ENCODE results near the gene SLC6A18. TPM values are rescaled to one million over a fixed set of nuclear protein-coding genes. Genes with fewer than 3 reads are reported as not detected.

The SLC6A18 gene
- total and polyA plus RNA-seq, 5 donors from 2014 or later, result not detected

DNA sequence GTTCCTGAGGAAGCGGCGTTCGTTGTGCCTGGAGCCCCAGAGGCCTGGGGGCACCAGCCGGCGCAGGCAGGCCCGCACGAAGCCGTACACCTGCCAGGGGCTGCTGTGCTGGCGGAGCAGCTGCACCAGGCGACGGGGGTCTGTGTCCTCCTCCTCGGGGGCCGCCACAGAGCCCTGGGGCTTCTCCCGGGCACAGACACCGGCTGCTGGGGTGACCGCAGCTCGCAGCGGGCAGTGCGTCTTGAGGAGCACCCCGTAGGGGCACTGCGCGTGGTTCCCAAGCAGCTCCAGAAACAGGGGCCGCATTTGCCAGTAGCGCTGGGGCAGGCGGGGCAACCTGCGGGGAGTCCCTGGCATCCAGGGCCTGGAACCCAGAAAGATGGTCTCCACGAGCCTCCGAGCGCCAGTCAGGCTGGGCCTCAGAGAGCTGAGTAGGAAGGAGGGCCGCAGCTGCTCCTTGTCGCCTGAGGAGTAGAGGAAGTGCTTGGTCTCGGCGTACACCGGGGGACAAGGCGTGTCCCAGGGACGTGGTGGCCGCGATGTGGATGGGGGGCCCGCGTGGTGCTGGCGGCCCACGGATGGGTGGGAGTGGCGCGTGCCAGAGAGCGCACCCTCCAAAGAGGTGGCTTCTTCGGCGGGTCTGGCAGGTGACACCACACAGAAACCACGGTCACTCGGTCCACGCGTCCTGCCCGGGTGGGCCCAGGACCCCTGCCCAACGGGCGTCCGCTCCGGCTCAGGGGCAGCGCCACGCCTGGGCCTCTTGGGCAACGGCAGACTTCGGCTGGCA is 68.4 kb downstream of the SLC6A18 start:
- H3K4me3 ChIP-seq (ENCODE audit: low read depth, low read length), result no peak overlapping the region
- ATAC-seq (ENCODE audit: low read depth in 2 of 2) (no peak), DNase-seq (no peak)
- Mint-ChIP-seq H3K4me3 (peak overlapping the region in 2 of 4 donors; percentile 50 to 68), H3K9me3 (no peaks in the 10 kb centered on the region), H3K36me3 (no peaks in the 10 kb centered on the region), H3K27me3 (no peaks in the 10 kb centered on the region), H3K27ac (no peak overlapping the region), H3K4me1 (peaks cover 0 to 10% (median 7%) of the 10 kb centered on the region in 4 donors)
- H3K27ac ChIP-seq (ENCODE audit: insufficient read depth, low read length, poor library complexity, severe bottlenecking), result no peak overlapping the region
- no peaks in the 10 kb centered on the region for H3K36me3 ChIP-seq (ENCODE audit: control insufficient read depth, insufficient read depth, low read length)
- no peaks in the 10 kb centered on the region for H3K27me3 ChIP-seq (ENCODE audit: control insufficient read depth, insufficient read depth, low read length)
- H3K4me1 ChIP-seq (ENCODE audit: control insufficient read depth, insufficient read depth, low read length, poor library complexity, severe bottlenecking), result peaks cover 13% of the 10 kb centered on the region
- no peaks in the 10 kb centered on the region for H3K9me3 ChIP-seq (ENCODE audit: control insufficient read depth in 2 of 2, low read length in 2 of 2)

DNA sequence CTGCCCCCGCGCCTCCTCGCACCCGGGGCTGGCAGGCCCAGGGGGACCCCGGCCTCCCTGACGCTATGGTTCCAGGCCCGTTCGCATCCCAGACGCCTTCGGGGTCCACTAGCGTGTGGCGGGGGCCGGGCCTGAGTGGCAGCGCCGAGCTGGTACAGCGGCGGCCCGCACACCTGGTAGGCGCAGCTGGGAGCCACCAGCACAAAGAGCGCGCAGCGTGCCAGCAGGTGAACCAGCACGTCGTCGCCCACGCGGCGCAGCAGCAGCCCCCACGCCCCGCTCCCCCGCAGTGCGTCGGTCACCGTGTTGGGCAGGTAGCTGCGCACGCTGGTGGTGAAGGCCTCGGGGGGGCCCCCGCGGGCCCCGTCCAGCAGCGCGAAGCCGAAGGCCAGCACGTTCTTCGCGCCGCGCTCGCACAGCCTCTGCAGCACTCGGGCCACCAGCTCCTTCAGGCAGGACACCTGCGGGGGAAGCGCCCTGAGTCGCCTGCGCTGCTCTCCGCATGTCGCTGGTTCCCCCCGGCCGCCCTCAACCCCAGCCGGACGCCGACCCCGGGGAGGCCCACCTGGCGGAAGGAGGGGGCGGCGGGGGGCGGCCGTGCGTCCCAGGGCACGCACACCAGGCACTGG is 69.1 kb downstream of the SLC6A18 start:
- Histone ChIP-seq H3K9me3 (ENCODE audit: control insufficient read depth in 2 of 2, low read length in 2 of 2) (no peaks in the 10 kb centered on the region), H3K27ac (ENCODE audit: insufficient read depth, low read length, poor library complexity, severe bottlenecking) (no peak overlapping the region), H3K4me1 (ENCODE audit: control insufficient read depth, insufficient read depth, low read length, poor library complexity, severe bottlenecking) (peaks cover 13% of the 10 kb centered on the region), H3K36me3 (ENCODE audit: control insufficient read depth, insufficient read depth, low read length) (no peaks in the 10 kb centered on the region), H3K27me3 (ENCODE audit: control insufficient read depth, insufficient read depth, low read length) (no peaks in the 10 kb centered on the region), H3K4me3 (ENCODE audit: low read depth, low read length) (no peak overlapping the region)
- Mint-ChIP-seq H3K4me1 (peaks cover 0 to 10% (median 7%) of the 10 kb centered on the region in 4 donors), H3K36me3 (no peaks in the 10 kb centered on the region), H3K27me3 (no peaks in the 10 kb centered on the region), H3K9me3 (no peaks in the 10 kb centered on the region), H3K27ac (no peak overlapping the region), H3K4me3 (no peak overlapping the region)
- DNase-seq (no peak), ATAC-seq (ENCODE audit: low read depth in 2 of 2) (no peak)

DNA sequence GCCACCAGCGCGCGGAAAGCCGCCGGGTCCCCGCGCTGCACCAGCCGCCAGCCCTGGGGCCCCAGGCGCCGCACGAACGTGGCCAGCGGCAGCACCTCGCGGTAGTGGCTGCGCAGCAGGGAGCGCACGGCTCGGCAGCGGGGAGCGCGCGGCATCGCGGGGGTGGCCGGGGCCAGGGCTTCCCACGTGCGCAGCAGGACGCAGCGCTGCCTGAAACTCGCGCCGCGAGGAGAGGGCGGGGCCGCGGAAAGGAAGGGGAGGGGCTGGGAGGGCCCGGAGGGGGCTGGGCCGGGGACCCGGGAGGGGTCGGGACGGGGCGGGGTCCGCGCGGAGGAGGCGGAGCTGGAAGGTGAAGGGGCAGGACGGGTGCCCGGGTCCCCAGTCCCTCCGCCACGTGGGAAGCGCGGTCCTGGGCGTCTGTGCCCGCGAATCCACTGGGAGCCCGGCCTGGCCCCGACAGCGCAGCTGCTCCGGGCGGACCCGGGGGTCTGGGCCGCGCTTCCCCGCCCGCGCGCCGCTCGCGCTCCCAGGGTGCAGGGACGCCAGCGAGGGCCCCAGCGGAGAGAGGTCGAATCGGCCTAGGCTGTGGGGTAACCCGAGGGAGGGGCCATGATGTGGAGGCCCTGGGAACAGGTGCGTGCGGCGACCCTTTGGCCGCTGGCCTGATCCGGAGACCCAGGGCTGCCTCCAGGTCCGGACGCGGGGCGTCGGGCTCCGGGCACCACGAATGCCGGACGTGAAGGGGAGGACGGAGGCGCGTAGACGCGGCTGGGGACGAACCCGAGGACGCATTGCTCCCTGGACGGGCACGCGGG is 69.9 kb downstream of the SLC6A18 start, which contains the start of gene TERT:
Gene TERT, minus strand, starts transcription at position 234 of the 815 bp plus-strand sequence. Its CDS starts 79 bp downstream, at position 155.
- H3K4me3 ChIP-seq (ENCODE audit: low read depth, low read length), result no peak within 1 kb of the TSS
- no peaks in the 10 kb centered on the region for H3K27me3 ChIP-seq (ENCODE audit: control insufficient read depth, insufficient read depth, low read length)
- no peaks in the 10 kb centered on the region for H3K9me3 ChIP-seq (ENCODE audit: control insufficient read depth in 2 of 2, low read length in 2 of 2)
- Mint-ChIP-seq H3K4me3 (peak within 1 kb of the TSS in 2 of 4 donors; percentile 22 to 72), H3K4me1 (peaks cover 0 to 10% (median 7%) of the 10 kb centered on the region in 4 donors), H3K36me3 (no peaks in the 10 kb centered on the region), H3K27me3 (no peaks in the 10 kb centered on the region), H3K9me3 (no peaks in the 10 kb centered on the region), H3K27ac (no peak within 1 kb of the TSS)
- peaks cover 13% of the 10 kb centered on the region for H3K4me1 ChIP-seq (ENCODE audit: control insufficient read depth, insufficient read depth, low read length, poor library complexity, severe bottlenecking)
- peak; percentile 68 to 72 for ATAC-seq (ENCODE audit: low read depth in 2 of 2)
- no peak within 1 kb of the TSS for H3K27ac ChIP-seq (ENCODE audit: insufficient read depth, low read length, poor library complexity, severe bottlenecking)
- H3K36me3 ChIP-seq (ENCODE audit: control insufficient read depth, insufficient read depth, low read length), result no peaks in the 10 kb centered on the region
- DNase-seq, result peak; percentile 61 to 73 (median 64)

DNA sequence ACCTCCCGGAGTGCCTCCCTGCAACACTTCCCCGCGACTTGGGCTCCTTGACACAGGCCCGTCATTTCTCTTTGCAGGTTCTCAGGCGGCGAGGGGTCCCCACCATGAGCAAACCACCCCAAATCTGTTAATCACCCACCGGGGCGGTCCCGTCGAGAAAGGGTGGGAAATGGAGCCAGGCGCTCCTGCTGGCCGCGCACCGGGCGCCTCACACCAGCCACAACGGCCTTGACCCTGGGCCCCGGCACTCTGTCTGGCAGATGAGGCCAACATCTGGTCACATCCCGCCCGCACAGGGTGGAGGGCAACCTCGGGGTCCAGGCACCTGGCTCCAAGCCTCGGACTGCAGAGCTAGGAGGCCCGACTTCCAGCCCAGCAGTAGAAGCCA is 70.5 kb downstream of the SLC6A18 start:
- Histone ChIP-seq H3K36me3 (ENCODE audit: control insufficient read depth, insufficient read depth, low read length) (no peaks in the 10 kb centered on the region), H3K9me3 (ENCODE audit: control insufficient read depth in 2 of 2, low read length in 2 of 2) (no peaks in the 10 kb centered on the region), H3K4me3 (ENCODE audit: low read depth, low read length) (no peak overlapping the region), H3K27me3 (ENCODE audit: control insufficient read depth, insufficient read depth, low read length) (no peaks in the 10 kb centered on the region), H3K27ac (ENCODE audit: insufficient read depth, low read length, poor library complexity, severe bottlenecking) (no peak overlapping the region), H3K4me1 (ENCODE audit: control insufficient read depth, insufficient read depth, low read length, poor library complexity, severe bottlenecking) (peaks cover 13% of the 10 kb centered on the region)
- Mint-ChIP-seq H3K4me3 (peak overlapping the region in 2 of 4 donors; percentile 22 to 72), H3K36me3 (no peaks in the 10 kb centered on the region), H3K27me3 (no peaks in the 10 kb centered on the region), H3K9me3 (no peaks in the 10 kb centered on the region), H3K4me1 (peaks cover 0 to 10% (median 7%) of the 10 kb centered on the region in 4 donors), H3K27ac (no peak overlapping the region)
- ATAC-seq (ENCODE audit: low read depth in 2 of 2) (no peak), DNase-seq (no peak)

Other genes with a start within 250 kb of the SLC6A18 start
- not detected for gene NKD2, start 216.6 kb upstream of the SLC6A18 start, total RNA-seq
- gene NKD2, start 216.6 kb upstream of the SLC6A18 start, polyA plus RNA-seq, result not detected
- gene SLC12A7, start 113.3 kb upstream of the SLC6A18 start, total RNA-seq, result 10.9 TPM
- gene SLC12A7, start 113.3 kb upstream of the SLC6A18 start, polyA plus RNA-seq, result 10 to 100 TPM in 1 of 4 donors, 1 to 10 TPM in 3; 2.2 to 16.0 (median 6.8) TPM
- gene SLC6A19, start 23.8 kb upstream of the SLC6A18 start, total RNA-seq, result not detected
- gene SLC6A19, start 23.8 kb upstream of the SLC6A18 start, polyA plus RNA-seq, result not detected
- 0.22 TPM for gene TERT, start 69.7 kb downstream of the SLC6A18 start, total RNA-seq
- gene TERT, start 69.7 kb downstream of the SLC6A18 start, polyA plus RNA-seq, result not detected
- 104 TPM for gene CLPTM1L, start 119.7 kb downstream of the SLC6A18 start, total RNA-seq
- gene CLPTM1L, start 119.7 kb downstream of the SLC6A18 start, polyA plus RNA-seq, result 10 to 100 TPM; 25.3 to 60.8 (median 46.2) TPM
- not detected for gene SLC6A3, start 220.1 kb downstream of the SLC6A18 start, total RNA-seq
- under 1 TPM in 1 of 4 donors, not detected in 3; 0.27 TPM for gene SLC6A3, start 220.1 kb downstream of the SLC6A18 start, polyA plus RNA-seq